NCI-H82 treated with DMSO at 0.1 percent for 48 hours (cell line): ENCODE measurements around the gene ULBP1.
"Not testable (repeated sequence)": the region's sequence is repeated elsewhere in the genome, so short reads cannot be mapped to it uniquely, and the experiment has no call there.

Experiments used
- DNase-seq: peaks from one replicate; lab custom pipeline; 2025; ENCODE audit not compliant: unreplicated experiment; lab: John Stamatoyannopoulos, UW

The ULBP1 gene

DNA sequence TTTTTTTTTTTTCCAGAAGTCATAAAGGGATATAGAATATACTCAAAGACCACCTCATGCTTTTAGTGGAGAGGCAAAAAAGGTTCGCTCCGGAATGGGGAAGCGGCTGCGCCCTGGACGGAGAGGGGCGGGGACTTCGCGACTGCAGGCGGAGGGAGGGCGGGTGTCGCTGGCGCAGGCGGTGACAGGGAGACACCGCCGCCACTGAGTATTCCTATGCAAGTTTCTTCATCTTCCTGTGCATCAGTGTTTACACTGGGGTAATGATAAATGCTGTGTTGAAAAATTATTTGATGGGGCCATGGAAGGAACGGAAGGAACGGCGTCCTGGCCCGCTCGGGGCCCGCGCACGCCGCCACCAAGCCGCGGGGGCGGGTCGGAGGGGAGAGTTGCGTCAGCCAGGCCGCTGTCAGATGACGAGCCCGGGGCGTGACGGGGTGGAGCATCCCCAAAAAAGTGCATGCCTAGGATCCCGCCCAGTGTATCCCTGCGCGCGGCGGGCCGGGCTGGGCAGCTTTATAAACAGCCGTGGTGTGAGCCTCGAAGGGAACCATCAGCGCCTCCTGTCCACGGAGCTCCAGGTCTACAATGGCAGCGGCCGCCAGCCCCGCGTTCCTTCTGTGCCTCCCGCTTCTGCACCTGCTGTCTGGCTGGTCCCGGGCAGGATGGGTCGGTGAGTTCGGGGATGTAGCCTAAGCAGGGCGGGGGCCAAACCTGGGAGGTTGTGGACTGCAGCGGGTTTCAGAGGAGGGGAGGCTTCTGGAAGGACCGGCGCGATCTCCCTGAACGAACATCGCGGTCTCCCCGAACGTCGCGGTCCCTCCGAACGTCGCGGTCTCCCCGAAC, at the start of gene ULBP1:
TSS of gene ULBP1 (plus strand) at position 482 of the 846 bp plus-strand sequence. CDS start at position 589, 107 bp downstream.
- DNase-seq, result peak; percentile 28

- DNase-seq, result no peak
These were observed 47.5 kb upstream of the ULBP1 start for GRCh38 chr6:149915970-149916865.

GRCh38 chr6:149917679-149918078, 46.1 kb upstream of the ULBP1 start:
- DNase-seq, result no peak

DNA sequence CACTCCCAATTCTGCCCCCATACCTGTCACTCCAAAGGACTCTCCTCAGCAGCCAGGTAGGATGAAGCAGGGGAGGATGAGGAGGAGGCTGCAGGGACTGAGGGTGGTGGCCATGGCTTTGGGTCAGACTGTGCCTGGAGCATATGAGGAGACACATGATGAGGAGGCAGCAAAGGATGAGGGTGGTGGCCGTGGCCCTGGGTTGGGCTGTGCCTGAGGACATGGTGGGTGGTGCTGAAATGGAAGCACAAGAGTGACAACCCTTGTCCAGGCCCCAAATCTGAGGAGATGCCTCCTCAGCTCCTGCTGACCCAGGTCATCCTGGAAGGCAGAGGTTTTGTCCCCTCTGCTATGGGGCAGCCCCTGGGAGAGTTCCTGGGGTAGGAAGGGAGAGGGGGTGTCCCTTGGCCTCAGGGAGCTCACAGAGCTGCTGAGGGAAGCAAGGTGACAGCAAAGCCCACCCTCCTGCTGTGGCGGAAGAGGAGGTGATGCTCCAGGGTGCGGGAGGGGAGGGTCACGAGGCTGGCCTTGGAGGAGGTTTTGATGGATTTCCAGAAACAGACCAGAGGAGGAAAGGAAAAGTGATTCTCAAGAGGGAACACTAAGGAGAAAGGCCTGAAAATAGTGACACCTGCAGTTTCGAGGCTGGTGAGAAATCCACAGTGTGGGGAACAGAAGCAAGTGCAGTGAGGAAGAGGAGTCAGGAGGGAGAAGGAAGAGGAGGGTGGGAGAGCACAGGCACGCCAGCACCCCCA, 45.4 kb upstream of the ULBP1 start:
- no peak for DNase-seq

DNA sequence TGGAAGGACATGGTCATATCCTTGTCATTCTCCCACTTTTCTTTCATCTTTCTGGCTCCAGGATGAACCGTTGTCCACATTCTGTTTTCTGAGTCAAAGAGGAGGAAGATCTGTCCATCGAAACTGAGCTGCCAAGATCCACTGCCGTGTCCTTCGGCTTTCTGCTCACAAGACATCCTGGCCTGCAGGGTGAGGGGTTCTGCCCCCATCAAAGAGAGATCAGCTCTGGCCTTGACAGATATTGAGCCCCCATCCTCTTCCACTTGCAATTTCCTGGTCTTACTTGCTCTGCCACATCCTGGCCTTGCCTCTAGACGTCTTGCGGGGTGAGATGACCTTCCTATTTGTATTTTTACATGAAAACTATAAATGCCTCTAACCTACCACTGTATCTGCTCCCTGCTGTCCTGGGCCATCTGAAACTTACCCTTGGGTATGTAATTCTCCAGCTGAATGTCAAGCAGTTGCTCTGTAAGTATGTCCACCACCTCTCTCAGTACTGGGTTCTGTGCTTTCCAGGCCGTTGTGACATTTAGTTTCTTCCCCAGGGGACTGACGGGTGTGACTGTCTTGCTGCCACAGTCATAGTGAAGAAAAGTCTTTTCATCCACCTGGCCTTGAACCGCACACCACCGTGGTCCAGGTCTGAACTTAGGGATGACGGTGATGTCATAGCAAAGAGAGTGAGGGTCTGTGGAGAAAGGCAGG, 44.5 kb upstream of the ULBP1 start:
- DNase-seq, result not testable (repeated sequence)

- DNase-seq, result no peak
These were observed 43.9 kb upstream of the ULBP1 start for GRCh38 chr6:149919834-149920225.

- no peak for DNase-seq
These were observed 42.4 kb upstream of the ULBP1 start for GRCh38 chr6:149921361-149921760.

DNA sequence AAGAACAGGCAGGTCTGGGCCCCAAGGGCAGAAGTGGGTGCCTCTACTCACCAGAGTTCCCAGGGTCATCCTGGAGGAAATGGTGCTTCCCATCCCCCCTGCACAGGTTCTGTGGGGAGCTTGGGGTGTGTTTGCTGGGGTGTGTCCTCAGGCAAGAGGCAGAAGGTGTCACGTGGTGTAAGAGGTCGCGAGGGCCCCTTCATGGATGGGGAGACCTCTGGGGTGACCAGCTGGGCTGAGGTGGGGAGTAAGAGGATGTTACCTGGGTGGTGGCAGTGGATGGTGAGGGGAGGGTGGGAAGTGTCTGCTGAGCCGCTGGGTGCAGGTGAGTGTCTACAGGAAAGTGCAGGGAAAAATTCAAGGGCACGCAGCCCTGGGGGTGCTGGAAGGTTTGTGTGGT, 41.7 kb upstream of the ULBP1 start:
- DNase-seq, result not testable (repeated sequence)

- DNase-seq, result peak; percentile 13
These were observed 41.0 kb upstream of the ULBP1 start, which contains the start of gene RAET1G for GRCh38 chr6:149922642-149923326. Gene RAET1G (minus strand): TSS chr6:149923121. CDS start chr6:149923010, 111 bp downstream.

DNA sequence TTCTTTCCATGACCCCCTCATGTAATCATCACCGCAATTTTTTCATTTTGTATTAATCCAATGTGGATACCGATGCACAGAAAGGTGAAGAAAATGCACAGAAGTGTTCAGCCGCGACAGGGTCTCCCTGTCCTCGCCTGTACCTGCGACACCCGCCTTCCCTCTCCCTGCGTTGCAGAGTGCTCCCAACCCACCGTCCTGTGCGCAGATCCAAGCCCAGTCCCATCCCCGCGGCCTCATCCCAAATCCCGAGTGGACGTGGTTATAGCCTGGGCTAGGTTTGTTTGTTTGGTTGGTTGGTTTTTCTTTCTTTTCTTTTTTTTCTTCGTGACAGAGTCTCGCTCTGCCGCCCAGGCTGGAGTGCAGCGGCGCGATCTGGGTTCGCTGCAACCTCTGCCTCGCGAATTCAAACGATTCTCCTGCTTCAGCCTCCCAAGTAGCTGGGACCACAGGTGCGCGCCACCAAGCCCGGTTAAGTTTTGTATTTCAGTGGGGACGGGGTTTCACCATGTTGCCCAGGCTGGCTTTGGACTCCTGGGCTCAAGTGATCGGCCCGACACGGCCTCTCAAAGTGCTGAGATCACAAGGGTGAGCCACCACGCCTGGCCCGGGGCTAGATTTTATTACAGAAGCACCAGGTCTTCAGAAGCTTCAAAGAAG, 40.3 kb upstream of the ULBP1 start:
- DNase-seq, result no peak

- DNase-seq, result no peak
These were observed 39.4 kb upstream of the ULBP1 start for GRCh38 chr6:149924206-149924932.

DNA sequence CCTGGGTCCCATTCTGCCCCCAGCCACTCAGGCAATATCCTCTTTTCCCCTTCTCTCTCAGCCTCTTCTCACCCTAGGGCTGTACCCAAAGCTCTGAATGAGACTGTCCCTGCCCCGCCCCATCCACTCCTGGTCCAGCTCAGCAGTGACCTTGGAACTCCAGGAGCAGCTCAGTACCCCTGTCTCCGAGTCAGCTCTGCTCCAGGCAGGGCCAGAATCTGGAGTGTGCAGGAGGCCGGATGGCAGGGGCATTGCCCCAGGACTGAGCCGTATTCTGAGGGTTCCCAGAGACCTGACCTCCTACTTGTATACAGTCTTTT, 38.9 kb upstream of the ULBP1 start:
- no peak for DNase-seq

- no peak for DNase-seq
These were observed 38.3 kb upstream of the ULBP1 start for GRCh38 chr6:149925253-149925973.

GRCh38 chr6:149925974-149926777, 37.6 kb upstream of the ULBP1 start:
- peak; percentile 32 for DNase-seq

DNA sequence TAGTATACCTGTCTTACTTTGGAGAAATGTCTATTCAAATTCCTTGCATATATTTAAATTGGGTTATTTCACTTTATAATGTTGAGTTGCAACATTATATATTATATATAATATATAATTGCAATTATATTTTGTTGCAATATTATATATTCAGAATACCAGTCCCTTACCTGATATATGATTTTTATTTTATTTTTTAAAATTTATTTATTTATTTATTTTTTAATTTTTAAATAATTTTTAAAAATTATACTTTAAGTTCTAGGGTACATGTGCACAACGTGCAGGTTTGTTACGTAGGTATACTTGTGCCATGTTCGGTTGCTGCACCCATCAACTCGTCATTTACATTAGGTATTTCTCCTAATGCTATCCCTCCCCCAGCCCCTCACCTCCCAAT, 36.7 kb upstream of the ULBP1 start:
- not testable (repeated sequence) for DNase-seq

DNA sequence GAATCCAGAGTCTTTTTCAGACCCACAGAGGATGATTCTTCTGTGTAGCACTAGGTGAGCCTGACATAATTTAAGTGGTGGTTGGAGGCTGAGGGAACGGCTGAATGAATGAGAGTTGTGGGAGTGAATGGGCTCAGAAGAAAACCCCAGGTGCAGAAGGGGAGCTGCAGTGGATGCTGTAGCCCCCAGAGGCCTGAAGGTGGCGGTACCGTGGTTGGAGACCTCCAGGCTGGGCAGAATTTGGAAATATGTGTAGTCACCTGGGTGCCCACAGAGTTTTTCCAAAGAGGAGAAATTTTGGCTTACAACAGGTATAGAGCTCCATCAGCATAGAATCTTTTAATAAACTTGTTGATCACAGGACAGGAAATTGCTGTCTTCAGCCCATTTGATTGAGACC, 34.3 kb upstream of the ULBP1 start:
- no peak for DNase-seq

- DNase-seq, result no peak
These were observed 32.2 kb upstream of the ULBP1 start for GRCh38 chr6:149931501-149931900.
